H1 (cell line): ENCODE measurements around the gene GALNT13. TPM values are rescaled to one million over a fixed set of nuclear protein-coding genes. Genes with fewer than 3 reads are reported as not detected.

Source experiments
- CTCF ChIA-PET: fragments of 300-600 bp; sonication (Branson Sonifier 250); formaldehyde crosslinking; loops from one replicate; lab custom pipeline; 2021; ENCODE audit not compliant: partially characterized antibody; lab: Charles Lee
- POLR2A ChIA-PET: fragments of 300-600 bp; sonication (Branson Sonifier 250); formaldehyde crosslinking; loops from one replicate; lab custom pipeline; 2021; ENCODE audit warnings: inconsistent platforms; ENCODE audit not compliant: partially characterized antibody; lab: Charles Lee
- DNase-seq, 2 experiments: peaks; one replicate each; pipeline versions ENCODE4 v3.0.0 to v3.0.0-alpha.2; 2010 to 2022; ENCODE audit warnings: low spot score in 2 of 2, low read depth in 1 of 2, mixed read lengths in 1 of 2
- FAIRE-seq: peaks from 2 replicates; lab custom pipeline; 2011; peaks lifted over from hg19 to GRCh38; lab: Jason Lieb, UNC
- H2AFZ ChIP-seq: 2 replicates; pipeline ENCODE4 v1.8.1; 2012; ENCODE audit warnings: low read length, inconsistent platforms
- H2AK5ac ChIP-seq: 2 replicates; pipeline ENCODE4 v1.6.1; 2013; ENCODE audit warnings: low read depth, low read length
- H2BK120ac ChIP-seq: replicated peaks from 2 replicates; pipeline ENCODE3; 2013; ENCODE audit warnings: low read depth, low read length, inconsistent platforms
- H2BK12ac ChIP-seq: 2 replicates; pipeline ENCODE4 v1.6.1; 2013; ENCODE audit warnings: low read depth, low read length
- H2BK15ac ChIP-seq: 2 replicates; pipeline ENCODE4 v1.6.1; 2013; ENCODE audit warnings: low read length
- H2BK20ac ChIP-seq: 2 replicates; pipeline ENCODE4 v1.6.1; 2013; ENCODE audit warnings: low read length
- H2BK5ac ChIP-seq: 2 replicates; pipeline ENCODE4 v1.6.1; 2013; ENCODE audit warnings: low read depth, low read length
- H3K14ac ChIP-seq: 2 replicates; pipeline ENCODE4 v1.6.1; 2013; ENCODE audit warnings: inconsistent platforms; ENCODE audit not compliant: insufficient read length
- H3K18ac ChIP-seq: 2 replicates; pipeline ENCODE4 v1.6.1; 2013; ENCODE audit warnings: low read length; ENCODE audit errors: extremely low read depth
- H3K23ac ChIP-seq: 2 replicates; pipeline ENCODE4 v1.6.1; 2013; ENCODE audit warnings: inconsistent platforms; ENCODE audit not compliant: insufficient read length
- H3K23me2 ChIP-seq: 2 replicates; pipeline ENCODE4 v1.6.1; 2013; ENCODE audit warnings: low read depth, low read length
- H3K27ac ChIP-seq: 2 replicates; pipeline ENCODE4 v1.6.1; 2011; ENCODE audit warnings: low read depth, low read length, inconsistent platforms
- H3K27me3 ChIP-seq, 4 experiments: replicated peaks in 1 of 4; 1 replicate in 1 of 4; 2 replicates in 3 of 4; pipeline versions ENCODE4 v1.6.1 to v1.8.1; 2011 to 2013; ENCODE audit warnings: low read length in 3 of 4, mild to moderate bottlenecking in 3 of 4, inconsistent platforms in 2 of 4, mixed read lengths in 2 of 4, moderate library complexity in 1 of 4; ENCODE audit not compliant: control insufficient read depth in 3 of 4, insufficient read depth in 3 of 4; ENCODE audit errors: extremely low read depth in 1 of 4
- H3K36me3 ChIP-seq, 4 experiments: 2 replicates each; pipeline versions ENCODE4 v1.6.1 to v1.8.1; 2011 to 2013; ENCODE audit warnings: mild to moderate bottlenecking in 4 of 4, low read length in 3 of 4, moderate library complexity in 2 of 4, control low read depth in 1 of 4, inconsistent platforms in 1 of 4; ENCODE audit not compliant: insufficient read depth in 4 of 4, control insufficient read depth in 2 of 4
- H3K4ac ChIP-seq: replicated peaks from 2 replicates; pipeline ENCODE3; 2013; ENCODE audit warnings: low read length, low read depth, mixed read lengths, inconsistent platforms; ENCODE audit not compliant: insufficient read length
- H3K4me1 ChIP-seq, 4 experiments: replicated peaks in 1 of 4; 1 replicate in 1 of 4; 2 replicates in 3 of 4; pipeline versions ENCODE4 v1.6.1 to v1.8.1; 2011 to 2013; ENCODE audit warnings: low read length in 3 of 4, inconsistent platforms in 2 of 4, mixed read lengths in 1 of 4; ENCODE audit not compliant: insufficient read depth in 4 of 4, control insufficient read depth in 3 of 4
- H3K4me2 ChIP-seq, 2 experiments: 2 replicates each; pipeline versions ENCODE4 v1.6.1 to v1.8.1; 2011 to 2013; ENCODE audit warnings: low read depth in 2 of 2, low read length in 2 of 2, control low read depth in 1 of 2, inconsistent platforms in 1 of 2, mild to moderate bottlenecking in 1 of 2; ENCODE audit not compliant: insufficient read depth in 1 of 2
- H3K4me3 ChIP-seq, 4 experiments: fragments of 200-600, 300-600 bp in 1 of 4; sonication (generic), shearing (Covaris generic), sonication (Bioruptor Twin) in 1 of 4; 2 replicates each; pipeline versions ENCODE4 v1.5.1 to v1.8.1; 2011 to 2016; ENCODE audit warnings: low read length in 4 of 4, low read depth in 3 of 4, control low read depth in 2 of 4, inconsistent platforms in 2 of 4, mild to moderate bottlenecking in 2 of 4, mixed read lengths in 1 of 4, moderate library complexity in 1 of 4; ENCODE audit not compliant: insufficient read depth in 2 of 4; ENCODE audit errors: extremely low read depth in 1 of 4
- H3K56ac ChIP-seq: replicated peaks from 2 replicates; pipeline ENCODE3; 2013; ENCODE audit warnings: low read depth, mild to moderate bottlenecking, mixed read lengths, low read length, inconsistent platforms; ENCODE audit not compliant: insufficient read length
- H3K79me1 ChIP-seq: 2 replicates; pipeline ENCODE4 v1.6.1; 2013; ENCODE audit warnings: low read depth, low read length, control low read depth
- H3K79me2 ChIP-seq, 2 experiments: 2 replicates each; pipeline versions ENCODE4 v1.6.1 to v1.8.1; 2012 to 2013; ENCODE audit warnings: low read length in 2 of 2, mild to moderate bottlenecking in 2 of 2, inconsistent platforms in 1 of 2; ENCODE audit not compliant: insufficient read depth in 2 of 2, control insufficient read depth in 1 of 2
- H3K9ac ChIP-seq, 4 experiments: replicated peaks in 1 of 4; 1 replicate in 1 of 4; 2 replicates in 3 of 4; pipeline versions ENCODE4 v1.6.1 to v1.8.1; 2011 to 2013; ENCODE audit warnings: low read depth in 3 of 4, low read length in 3 of 4, control low read depth in 2 of 4, mild to moderate bottlenecking in 2 of 4, moderate library complexity in 2 of 4, inconsistent platforms in 1 of 4; ENCODE audit errors: extremely low read depth in 1 of 4
- H3K9me3 ChIP-seq, 2 experiments: 2 replicates each; pipeline versions ENCODE4 v1.6.1 to v1.8.1; 2012 to 2013; ENCODE audit warnings: mild to moderate bottlenecking in 2 of 2, moderate library complexity in 2 of 2, control low read depth in 1 of 2, inconsistent platforms in 1 of 2, low read depth in 1 of 2, low read length in 1 of 2, mixed read lengths in 1 of 2; ENCODE audit not compliant: insufficient read depth in 2 of 2
- H4K20me1 ChIP-seq, 2 experiments: replicated peaks in 1 of 2; 2 replicates each; pipeline versions ENCODE3 to v1.8.1; 2011 to 2013; ENCODE audit warnings: inconsistent platforms in 2 of 2, low read length in 2 of 2, mild to moderate bottlenecking in 1 of 2; ENCODE audit not compliant: insufficient read depth in 2 of 2, control insufficient read depth in 1 of 2
- H4K5ac ChIP-seq: 2 replicates; pipeline ENCODE4 v1.6.1; 2013; ENCODE audit warnings: low read length, low read depth, mixed read lengths, inconsistent platforms; ENCODE audit not compliant: insufficient read length
- H4K8ac ChIP-seq: 2 replicates; pipeline ENCODE4 v1.8.0; 2013; ENCODE audit warnings: mild to moderate bottlenecking, moderate library complexity, low read length, inconsistent platforms; ENCODE audit not compliant: insufficient read depth; ENCODE audit errors: extremely low read depth
- H4K91ac ChIP-seq: replicated peaks from 2 replicates; pipeline ENCODE3; 2013; ENCODE audit warnings: low read length, mixed read lengths, inconsistent platforms; ENCODE audit not compliant: insufficient read length
- BRCA1 ChIP-seq: IDR thresholded peaks from 2 replicates; pipeline ENCODE4 v1.6.1; 2012; ENCODE audit warnings: low read depth, low read length, improper control_type of control experiment
- JUN ChIP-seq: IDR thresholded peaks from 2 replicates; pipeline ENCODE4 v1.6.1; 2011; ENCODE audit warnings: low read depth, mild to moderate bottlenecking, improper control_type of control experiment, low read length
- KDM4A ChIP-seq: IDR thresholded peaks from one replicate; pipeline ENCODE4 v1.7.1; 2012; ENCODE audit warnings: low read depth, mild to moderate bottlenecking, moderate library complexity, low read length, inconsistent platforms; ENCODE audit not compliant: severe bottlenecking
- SAP30 ChIP-seq: fragments of 300-600 bp; sonication (generic); IDR thresholded peaks from 2 replicates; pipeline ENCODE4 v1.7.1; 2012; ENCODE audit warnings: low read length, moderate library complexity, mild to moderate bottlenecking, inconsistent platforms; ENCODE audit not compliant: insufficient read depth, insufficient replicate concordance
- TAF7 ChIP-seq: optimal IDR thresholded peaks from 2 replicates; pipeline ENCODE3; 2011; ENCODE audit warnings: low read depth, mild to moderate bottlenecking, inconsistent platforms, low read length, moderate library complexity, borderline replicate concordance
- WGBS, 2 experiments: shearing (Covaris generic) in 1 of 2; methylation state at CpG; one replicate each; pipeline versions ENCODE4 v1.1.6 to v1.1.7; 2013 to 2015; ENCODE audit warnings: low lambda C conversion rate in 2 of 2, mixed read lengths in 2 of 2, inconsistent platforms in 1 of 2, low coverage in 1 of 2, missing lambda C conversion rate in 1 of 2; ENCODE audit not compliant: insufficient replicate concordance in 2 of 2, insufficient coverage in 1 of 2, insufficient read length in 1 of 2; ENCODE audit errors: extremely low coverage in 1 of 2, missing lambda C conversion rate in 1 of 2; 5-methylcytosine and 5-hydroxymethylcytosine counted together
- polyA plus RNA-seq, 7 experiments: library from polyadenylated mRNA; depleted of rRNA in 3 of 7; stranded (reverse) in 5 of 7; unstranded in 2 of 7; fragments of >200 nt in 5 of 7; fragments of 200-250 nt in 2 of 7; gene quantifications; 1 replicate in 5 of 7; 2 replicates in 1 of 7; 4 replicates in 1 of 7; pipeline versions ENCODE4 v1.2.1 to v1.2.3, GENCODE V29; 2011 to 2013; ENCODE audit warnings: missing spikeins in 2 of 7, mixed read lengths in 2 of 7
- total RNA-seq: library from RNA; stranded (reverse); fragmentation: NEBNext Ultra II Directional; extraction: Animal tissue kit (Norgen Biotek cat#: 25700); gene quantifications from 2 replicates; pipeline ENCODE4 v1.2.1, GENCODE V29; 2021
- TF ChIP-seq, protein P1 (sequence below): IDR thresholded peaks from 2 replicates; pipeline ENCODE4 v1.6.1; 2012; ENCODE audit warnings: low read length, inconsistent platforms

GALNT13 gene
- total and polyA plus RNA-seq, 2 of the 8 experiments (the other 6 are each of a cell fraction or from before 2014, with no cell fraction given), result 3.2 to 9.6 TPM

- Histone ChIP-seq H3K14ac (no peak overlapping the region), H3K27me3 (no peaks in the 10 kb centered on the region), H3K4me2 (no peak overlapping the region), H3K36me3 (no peaks in the 10 kb centered on the region), H3K9ac (no peak overlapping the region), H2BK12ac (no peak overlapping the region), H3K4ac (no peak overlapping the region), H2AK5ac (no peak overlapping the region), H4K20me1 (no peaks in the 10 kb centered on the region), H2BK20ac (no peak overlapping the region), H3K4me1 (peaks cover 0 to 5% (median 2%) of the 10 kb centered on the region in 4 experiments; a peak in 2 of 7 replicates), H4K8ac (no peak overlapping the region), H3K79me2 (no peaks in the 10 kb centered on the region), H3K23me2 (peaks cover 2% of the 10 kb centered on the region; the same call in 1 of the 2 replicates), H3K23ac (no peak overlapping the region), H2AFZ (no peak overlapping the region), H3K9me3 (no peaks in the 10 kb centered on the region), H4K91ac (no peak overlapping the region), H4K5ac (no peak overlapping the region), H3K4me3 (no peak overlapping the region), H2BK5ac (no peak overlapping the region), H3K27ac (no peak overlapping the region), H2BK120ac (no peak overlapping the region), H2BK15ac (no peak overlapping the region), H3K56ac (no peak overlapping the region), H3K79me1 (no peaks in the 10 kb centered on the region), H3K18ac (no peak overlapping the region)
- POLR2A ChIA-PET, result no interaction called here
- no peak for DNase-seq
- TF ChIP-seq KDM4A (no peak), BRCA1 (no peak), SAP30 (no peak), JUN (no peak), TAF7 (no peak)
- TF ChIP-seq, protein P1, sequence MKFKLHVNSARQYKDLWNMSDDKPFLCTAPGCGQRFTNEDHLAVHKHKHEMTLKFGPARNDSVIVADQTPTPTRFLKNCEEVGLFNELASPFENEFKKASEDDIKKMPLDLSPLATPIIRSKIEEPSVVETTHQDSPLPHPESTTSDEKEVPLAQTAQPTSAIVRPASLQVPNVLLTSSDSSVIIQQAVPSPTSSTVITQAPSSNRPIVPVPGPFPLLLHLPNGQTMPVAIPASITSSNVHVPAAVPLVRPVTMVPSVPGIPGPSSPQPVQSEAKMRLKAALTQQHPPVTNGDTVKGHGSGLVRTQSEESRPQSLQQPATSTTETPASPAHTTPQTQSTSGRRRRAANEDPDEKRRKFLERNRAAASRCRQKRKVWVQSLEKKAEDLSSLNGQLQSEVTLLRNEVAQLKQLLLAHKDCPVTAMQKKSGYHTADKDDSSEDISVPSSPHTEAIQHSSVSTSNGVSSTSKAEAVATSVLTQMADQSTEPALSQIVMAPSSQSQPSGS, result no peak
- CTCF ChIA-PET, result no interaction called here
- no peak for FAIRE-seq
- 95% methylated on average over 2 of the region's 2 CpGs; no CpG with 5 or more reads in 1 of the 2 experiments for WGBS, 2 experiments
These were observed 270.8 kb downstream of the GALNT13 start for GRCh38 chr2:154142480-154142879.
